NCI-H128 (cell line): ENCODE data around the gene PLCD3.

Source experiments
- DNase-seq: peaks from one replicate; lab custom pipeline; 2025; ENCODE audit not compliant: unreplicated experiment; lab: John Stamatoyannopoulos, UW

Gene PLCD3, protein sequence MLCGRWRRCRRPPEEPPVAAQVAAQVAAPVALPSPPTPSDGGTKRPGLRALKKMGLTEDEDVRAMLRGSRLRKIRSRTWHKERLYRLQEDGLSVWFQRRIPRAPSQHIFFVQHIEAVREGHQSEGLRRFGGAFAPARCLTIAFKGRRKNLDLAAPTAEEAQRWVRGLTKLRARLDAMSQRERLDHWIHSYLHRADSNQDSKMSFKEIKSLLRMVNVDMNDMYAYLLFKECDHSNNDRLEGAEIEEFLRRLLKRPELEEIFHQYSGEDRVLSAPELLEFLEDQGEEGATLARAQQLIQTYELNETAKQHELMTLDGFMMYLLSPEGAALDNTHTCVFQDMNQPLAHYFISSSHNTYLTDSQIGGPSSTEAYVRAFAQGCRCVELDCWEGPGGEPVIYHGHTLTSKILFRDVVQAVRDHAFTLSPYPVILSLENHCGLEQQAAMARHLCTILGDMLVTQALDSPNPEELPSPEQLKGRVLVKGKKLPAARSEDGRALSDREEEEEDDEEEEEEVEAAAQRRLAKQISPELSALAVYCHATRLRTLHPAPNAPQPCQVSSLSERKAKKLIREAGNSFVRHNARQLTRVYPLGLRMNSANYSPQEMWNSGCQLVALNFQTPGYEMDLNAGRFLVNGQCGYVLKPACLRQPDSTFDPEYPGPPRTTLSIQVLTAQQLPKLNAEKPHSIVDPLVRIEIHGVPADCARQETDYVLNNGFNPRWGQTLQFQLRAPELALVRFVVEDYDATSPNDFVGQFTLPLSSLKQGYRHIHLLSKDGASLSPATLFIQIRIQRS

GRCh38 chr17:45132320-45132571 lies at the start of gene PLCD3:
TSS of gene PLCD3 (minus strand) at chr17:45132515. CDS start at chr17:45132410, 105 bp downstream.
- DNase-seq = no peak

DNA sequence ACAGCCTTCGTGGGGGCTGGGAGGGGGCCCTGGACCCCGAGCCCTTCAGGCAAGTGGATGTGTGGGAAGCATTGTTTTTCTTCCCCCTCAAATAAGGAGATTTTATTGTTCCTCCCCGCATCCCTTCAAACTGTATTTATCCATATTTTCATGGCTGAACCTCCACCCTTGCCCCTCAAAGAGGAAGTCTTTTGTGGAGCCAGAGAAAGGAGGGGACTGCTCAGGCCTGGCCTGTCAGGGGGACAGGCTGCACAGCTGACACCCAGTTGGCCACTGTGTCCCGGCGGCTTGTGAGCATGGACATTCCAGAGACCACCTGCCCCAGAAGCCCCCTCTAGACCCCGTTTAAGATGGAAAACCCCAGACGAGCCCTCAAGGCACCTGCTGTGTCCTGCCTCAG lies 45.2 kb upstream of the PLCD3 start:
- no peak for DNase-seq

- DNase-seq = no peak
These were observed 43.4 kb upstream of the PLCD3 start for GRCh38 chr17:45175759-45176115.

DNA sequence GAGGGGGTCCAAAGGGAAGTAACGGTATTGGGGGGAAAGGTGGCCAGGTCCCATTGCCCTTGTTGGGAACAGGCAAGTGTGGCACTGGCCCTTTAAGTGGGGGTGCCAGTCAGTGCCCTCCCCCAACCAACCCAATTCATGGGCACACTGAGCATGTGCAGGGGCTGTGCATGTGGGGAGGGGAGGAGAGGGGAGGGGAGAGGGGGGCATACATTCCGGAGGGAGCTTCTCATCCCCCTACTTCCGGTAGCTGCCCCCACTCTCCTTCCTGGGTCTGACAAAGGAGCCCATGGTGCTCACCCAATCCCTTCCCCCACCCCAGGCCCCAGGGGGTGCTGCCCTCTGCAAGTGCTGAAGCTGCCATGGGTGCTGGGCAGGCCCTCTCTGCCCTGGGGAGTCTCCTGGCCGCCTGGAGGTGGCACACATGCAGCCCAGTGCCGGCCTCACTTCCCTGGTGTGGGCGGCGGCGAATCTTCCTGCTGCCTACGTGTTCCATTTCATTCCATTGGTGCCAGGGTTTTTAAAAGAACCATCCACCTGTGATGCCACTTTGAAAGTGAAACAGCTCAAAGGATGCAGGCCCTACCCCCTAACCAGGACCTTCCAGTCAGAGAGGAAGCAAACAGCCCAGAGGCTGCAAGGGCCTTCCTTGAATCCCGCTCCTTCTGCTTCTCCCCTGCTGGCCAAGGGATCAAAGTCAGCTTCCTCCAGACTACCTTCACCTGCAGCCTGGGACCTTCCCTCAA lies 40.4 kb upstream of the PLCD3 start:
- no peak for DNase-seq

DNA sequence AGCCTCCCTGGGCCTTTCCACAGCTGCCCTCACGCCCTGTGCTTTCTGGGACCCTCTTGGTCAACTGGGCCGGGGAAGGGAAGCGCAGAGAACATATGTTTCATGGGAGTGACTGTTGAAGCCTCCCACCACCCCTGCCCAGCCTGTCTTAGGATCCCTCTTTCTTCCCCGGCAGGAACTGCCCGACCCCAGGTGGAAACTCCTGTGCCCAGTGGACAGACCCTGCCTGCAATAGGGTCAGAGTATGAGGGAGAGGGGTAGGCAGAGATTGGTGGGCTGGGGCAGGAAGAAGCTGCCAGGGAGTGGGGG lies 39.9 kb upstream of the PLCD3 start:
- no peak for DNase-seq

GRCh38 chr17:45171338-45172231 lies 39.3 kb upstream of the PLCD3 start:
- no peak for DNase-seq

- DNase-seq = no peak
These were observed 38.6 kb upstream of the PLCD3 start for GRCh38 chr17:45170931-45171337.

DNA sequence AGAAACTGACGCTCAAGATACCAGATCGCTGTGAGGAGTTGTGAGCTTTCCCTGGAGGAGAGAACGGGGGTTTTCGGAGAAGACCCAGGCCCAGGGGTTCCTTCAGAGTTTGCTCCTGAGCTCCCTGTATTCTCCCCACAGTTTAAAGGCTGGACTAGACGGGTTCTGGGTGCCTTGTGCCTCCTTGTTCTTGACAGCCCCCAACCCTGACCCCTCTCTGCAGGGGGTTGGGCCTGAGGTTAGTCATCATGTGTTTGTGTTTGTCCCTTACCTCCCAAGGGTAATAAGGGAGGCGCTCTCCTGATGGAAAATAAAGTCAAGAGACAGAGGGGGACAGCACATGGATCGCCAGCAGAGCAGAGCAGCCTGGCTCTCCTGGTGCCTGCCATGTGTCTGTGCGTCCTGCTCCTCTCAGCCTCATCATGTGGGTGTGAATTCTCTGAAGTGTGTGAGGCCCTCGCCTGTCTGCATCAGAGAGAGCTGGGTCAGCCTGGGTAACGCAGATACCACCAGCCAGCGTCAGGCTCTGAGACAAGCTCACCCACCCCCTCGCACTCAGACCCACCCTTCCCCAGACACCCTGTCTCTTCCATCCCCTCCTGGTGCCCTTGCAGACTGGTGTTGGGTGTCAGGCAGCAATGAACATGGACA lies 38.1 kb upstream of the PLCD3 start:
- DNase-seq = no peak

DNA sequence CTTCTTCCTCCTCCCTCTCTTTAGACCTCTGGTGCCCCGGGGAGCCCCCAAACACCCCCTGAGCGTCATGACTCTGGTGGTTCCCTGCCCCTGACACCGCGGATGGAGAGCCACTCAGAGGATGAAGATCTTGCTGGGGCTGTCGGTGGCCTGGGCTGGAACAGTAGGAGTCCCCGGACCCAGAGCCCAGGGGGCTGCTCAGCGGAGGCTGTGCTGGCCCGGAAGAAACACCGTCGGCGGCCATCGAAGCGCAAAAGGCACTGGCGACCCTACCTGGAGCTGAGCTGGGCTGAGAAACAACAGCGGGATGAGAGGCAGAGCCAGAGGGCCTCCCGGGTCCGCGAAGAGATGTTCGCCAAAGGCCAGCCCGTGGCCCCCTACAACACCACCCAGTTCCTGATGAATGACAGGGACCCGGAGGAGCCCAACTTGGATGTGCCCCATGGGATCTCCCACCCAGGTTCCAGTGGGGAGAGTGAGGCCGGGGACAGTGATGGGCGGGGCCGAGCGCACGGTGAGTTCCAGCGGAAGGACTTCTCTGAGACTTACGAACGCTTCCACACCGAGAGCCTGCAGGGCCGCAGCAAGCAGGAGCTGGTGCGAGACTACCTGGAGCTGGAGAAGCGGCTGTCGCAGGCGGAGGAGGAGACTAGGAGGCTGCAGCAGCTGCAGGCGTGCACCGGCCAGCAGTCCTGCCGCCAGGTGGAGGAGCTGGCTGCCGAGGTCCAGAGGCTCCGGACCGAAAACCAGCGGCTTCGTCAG lies 36.9 kb upstream of the PLCD3 start:
- DNase-seq = no peak

- DNase-seq = no peak
These were observed 32.5 kb upstream of the PLCD3 start for GRCh38 chr17:45164734-45165269.

DNA sequence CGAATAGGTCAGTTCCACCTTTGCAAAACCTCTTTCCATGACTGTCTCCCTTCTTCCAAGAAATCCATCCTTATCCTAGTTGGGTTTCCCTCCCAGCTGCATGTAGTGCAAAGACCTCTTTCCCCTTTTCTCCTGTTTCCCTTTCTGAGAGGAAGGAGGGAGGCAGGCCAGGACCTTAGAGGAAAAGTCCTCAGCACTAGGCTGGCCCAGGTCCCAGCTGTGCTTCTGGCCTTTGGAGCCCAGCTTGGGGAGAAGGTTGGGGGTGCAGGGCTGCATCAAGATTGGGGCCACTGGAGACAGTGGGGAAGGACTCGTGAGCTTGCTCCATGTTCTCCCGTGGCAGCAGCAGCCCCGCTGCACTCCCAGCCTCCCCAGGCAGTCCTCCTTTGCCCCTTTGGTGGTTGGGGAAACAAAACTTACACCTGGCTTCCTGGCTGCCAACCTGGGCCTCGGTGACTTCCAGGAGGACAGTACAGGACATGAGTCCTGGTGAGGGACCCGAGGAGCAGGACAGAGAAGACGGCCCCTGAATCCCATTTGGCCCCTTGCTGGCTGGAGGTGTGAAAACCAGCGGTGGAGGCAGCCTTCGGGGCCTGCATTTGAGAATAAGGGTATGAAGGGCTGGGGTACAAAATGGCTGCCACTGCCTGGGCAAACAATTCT lies 29.8 kb upstream of the PLCD3 start:
- no peak for DNase-seq

DNA sequence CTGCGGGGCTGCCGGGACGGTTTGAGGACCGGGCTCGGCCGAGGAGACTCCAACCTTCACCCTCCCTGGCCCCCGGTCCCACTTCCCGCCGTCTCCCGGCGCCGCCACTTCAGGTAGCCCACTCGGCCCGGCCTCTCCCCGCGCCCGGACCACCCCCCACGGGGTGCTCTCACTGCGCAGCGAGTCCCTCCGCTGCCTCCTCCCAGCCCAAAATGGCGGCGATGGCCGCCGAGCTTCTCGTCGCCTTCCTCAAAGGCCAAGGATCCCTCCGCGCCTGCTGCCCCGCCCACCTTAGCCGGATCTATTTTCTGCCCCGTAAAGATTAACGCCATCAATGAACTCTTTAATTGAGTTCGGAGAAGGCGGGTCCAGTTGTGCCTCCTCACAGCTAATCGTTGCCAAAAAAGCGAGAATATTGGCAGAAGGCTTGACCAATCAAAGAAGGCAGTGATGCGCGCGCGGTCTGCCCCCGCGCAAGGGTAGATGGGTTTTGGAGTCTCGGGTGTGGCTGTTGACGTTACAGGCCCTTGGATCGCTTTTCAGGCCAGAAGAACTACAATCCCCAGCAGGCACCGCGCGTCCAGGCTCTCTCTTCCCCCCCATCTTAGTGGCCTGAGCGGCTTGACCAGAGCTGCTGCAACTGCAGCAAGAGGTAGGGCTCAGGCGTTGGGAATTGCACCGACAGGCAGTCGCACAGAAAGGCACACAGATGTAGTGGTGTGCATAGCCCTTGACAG lies 29.1 kb upstream of the PLCD3 start, which contains the start of gene HEXIM2:
Gene HEXIM2, plus strand, starts transcription at position 588 of the 737 bp plus-strand sequence. CDS start 919 bp downstream, outside the sequence.
- peak; percentile 98 for DNase-seq

DNA sequence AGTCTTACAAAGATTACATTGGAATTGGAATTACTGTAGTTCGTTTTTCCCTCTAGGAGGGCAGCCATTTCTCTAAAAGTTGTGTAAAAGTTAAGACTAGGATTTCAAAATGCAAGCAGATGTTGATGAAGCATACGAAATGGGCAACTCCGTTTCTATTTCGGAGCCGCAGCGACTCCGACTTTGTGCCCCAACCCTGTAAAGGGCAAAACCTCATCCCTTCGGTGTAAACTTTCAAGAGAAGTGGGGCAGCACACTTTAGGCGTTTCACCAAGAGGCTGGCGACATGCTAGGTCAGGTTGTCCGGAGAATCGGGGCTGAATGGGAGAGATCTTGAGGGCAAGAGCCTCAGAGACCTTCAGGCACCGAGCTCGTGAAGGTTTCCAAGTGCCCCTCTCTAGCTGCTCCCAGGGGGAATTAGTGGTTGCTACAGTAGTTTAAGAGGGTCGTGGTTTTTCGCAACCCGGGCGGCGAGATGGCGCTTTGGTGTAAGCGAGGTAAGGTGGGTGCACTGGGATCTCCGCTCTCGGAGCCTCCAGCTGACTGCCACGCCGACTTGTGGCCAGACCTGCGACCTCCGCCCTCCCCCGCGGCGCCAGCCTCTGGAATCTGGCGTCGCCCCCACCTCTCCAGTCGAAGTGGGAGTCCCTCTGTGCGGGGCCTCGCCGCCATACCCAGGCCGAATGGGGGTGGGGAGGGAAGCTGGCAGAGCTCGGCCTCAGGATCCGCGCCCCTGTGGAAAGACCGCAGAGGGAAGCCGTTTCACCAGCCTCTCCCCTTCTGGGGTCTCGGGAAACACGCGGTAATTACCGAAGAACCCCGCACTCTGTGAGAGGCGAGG lies 28.4 kb upstream of the PLCD3 start:
- DNase-seq = no peak

- no peak for DNase-seq
These were observed 23.9 kb upstream of the PLCD3 start for GRCh38 chr17:45156242-45156641.

GRCh38 chr17:45155483-45155882 lies 23.2 kb upstream of the PLCD3 start:
- DNase-seq = no peak

- DNase-seq = no peak
These were observed 22.7 kb upstream of the PLCD3 start for GRCh38 chr17:45155029-45155428.
